ENCODE measurements around the gene ZMIZ1.

DNA sequence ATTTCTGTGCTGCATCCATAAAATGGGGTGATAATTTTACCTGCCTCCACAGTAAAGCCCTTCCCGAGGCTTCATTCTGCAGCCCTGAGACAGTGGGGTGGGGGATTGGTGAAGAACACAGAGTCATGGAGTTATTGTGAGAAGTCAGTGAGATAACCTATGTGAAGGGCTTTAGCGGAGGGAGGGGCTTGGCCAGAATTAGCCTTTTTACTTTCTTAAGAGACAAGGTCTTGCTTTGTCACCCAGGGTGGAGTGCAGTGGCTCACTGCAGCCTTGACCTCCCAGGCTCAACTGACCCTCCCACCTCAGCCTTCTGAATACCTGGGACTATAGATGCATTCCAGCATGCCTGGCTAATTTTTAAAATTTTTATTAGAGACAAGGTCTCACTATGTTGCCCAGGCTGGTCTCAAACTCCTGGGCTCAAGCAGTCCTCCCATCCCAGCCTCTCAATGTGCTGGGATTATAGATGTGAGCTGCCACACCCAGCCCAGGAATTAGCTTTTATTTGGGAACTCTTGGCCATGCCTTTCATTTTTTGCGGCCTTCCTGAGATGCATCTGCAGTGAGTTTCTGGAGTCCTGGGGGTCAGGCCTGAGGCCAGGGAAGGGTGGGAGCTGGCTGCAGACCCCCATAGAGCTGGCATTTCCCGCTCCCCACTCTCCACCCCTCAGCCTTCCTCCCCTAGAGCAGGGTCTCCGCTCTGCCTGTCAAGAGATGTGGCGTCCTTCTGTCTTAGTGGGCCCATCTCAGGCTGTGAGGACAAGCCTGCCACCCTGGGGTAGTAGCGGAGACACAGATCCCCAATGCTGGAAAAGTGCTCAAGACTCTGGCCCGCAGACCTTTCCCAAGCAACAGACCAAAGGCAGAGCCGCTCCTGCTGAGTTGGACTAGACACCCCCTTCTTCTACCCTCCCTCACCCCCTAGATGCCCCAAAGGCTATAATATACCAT lies 77.0 kb downstream of the ZMIZ1 start:
- TF ChIP-seq, protein P1, sequence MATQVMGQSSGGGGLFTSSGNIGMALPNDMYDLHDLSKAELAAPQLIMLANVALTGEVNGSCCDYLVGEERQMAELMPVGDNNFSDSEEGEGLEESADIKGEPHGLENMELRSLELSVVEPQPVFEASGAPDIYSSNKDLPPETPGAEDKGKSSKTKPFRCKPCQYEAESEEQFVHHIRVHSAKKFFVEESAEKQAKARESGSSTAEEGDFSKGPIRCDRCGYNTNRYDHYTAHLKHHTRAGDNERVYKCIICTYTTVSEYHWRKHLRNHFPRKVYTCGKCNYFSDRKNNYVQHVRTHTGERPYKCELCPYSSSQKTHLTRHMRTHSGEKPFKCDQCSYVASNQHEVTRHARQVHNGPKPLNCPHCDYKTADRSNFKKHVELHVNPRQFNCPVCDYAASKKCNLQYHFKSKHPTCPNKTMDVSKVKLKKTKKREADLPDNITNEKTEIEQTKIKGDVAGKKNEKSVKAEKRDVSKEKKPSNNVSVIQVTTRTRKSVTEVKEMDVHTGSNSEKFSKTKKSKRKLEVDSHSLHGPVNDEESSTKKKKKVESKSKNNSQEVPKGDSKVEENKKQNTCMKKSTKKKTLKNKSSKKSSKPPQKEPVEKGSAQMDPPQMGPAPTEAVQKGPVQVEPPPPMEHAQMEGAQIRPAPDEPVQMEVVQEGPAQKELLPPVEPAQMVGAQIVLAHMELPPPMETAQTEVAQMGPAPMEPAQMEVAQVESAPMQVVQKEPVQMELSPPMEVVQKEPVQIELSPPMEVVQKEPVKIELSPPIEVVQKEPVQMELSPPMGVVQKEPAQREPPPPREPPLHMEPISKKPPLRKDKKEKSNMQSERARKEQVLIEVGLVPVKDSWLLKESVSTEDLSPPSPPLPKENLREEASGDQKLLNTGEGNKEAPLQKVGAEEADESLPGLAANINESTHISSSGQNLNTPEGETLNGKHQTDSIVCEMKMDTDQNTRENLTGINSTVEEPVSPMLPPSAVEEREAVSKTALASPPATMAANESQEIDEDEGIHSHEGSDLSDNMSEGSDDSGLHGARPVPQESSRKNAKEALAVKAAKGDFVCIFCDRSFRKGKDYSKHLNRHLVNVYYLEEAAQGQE (IDR thresholded peaks at IDR 0.05; ENCODE audit: insufficient read depth in 1 of 2, low read depth in 2 of 2, low read length in 2 of 2), result no peak
- TF ChIP-seq POLR2AphosphoS5 (IDR thresholded peaks at IDR 0.05; ENCODE audit: low read depth, low read length) (no peak), TAF1 (IDR thresholded peaks at IDR 0.05; ENCODE audit: borderline replicate concordance, insufficient read depth, low read length) (no peak), SIN3A (IDR thresholded peaks at IDR 0.05; ENCODE audit: borderline replicate concordance, insufficient read depth, low read length) (no peak)
